HCT116 (cell line): ENCODE data around the gene ZNF225. TPM values are rescaled to one million over a fixed set of nuclear protein-coding genes. Genes with fewer than 3 reads are reported as not detected.

Experiments used
- ATAC-seq: fragments of 200-7000 bp; cut with Tn5 transposase; 2 replicates; pipeline ENCODE4 v1.9.1; 2020; ENCODE audit warnings: mild to moderate bottlenecking, moderate library complexity
- BruUV-seq: library from RNA; stranded (reverse); fragments of 400-500 nt; replicated peaks from 2 replicates; lab custom pipeline; 2021; lab: Mats Ljungman, UMichigan
- CTCF ChIA-PET: fragments of 300-600 bp; sonication (Branson Sonifier 250); formaldehyde crosslinking; loops from one replicate; lab custom pipeline; 2021; ENCODE audit warnings: antibody characterized with exemption; lab: Charles Lee
- POLR2A ChIA-PET: fragments of 300-600, 350-600 bp; sonication (Branson Sonifier 250); formaldehyde crosslinking; loops from one replicate; lab custom pipeline; 2021; ENCODE audit warnings: antibody characterized with exemption; lab: Charles Lee
- RAD21 ChIA-PET, 2 experiments: fragments of 300-600 bp; sonication (Branson Sonifier 250); formaldehyde crosslinking; loops; one replicate each; lab custom pipeline; 2023; ENCODE audit warnings: low total read pairs in 2 of 2; ENCODE audit not compliant: uncharacterized antibody in 2 of 2, unreplicated experiment in 2 of 2, low non-redundant PET in 1 of 2; lab: Charles Lee
- DNase-seq: peaks from one replicate; pipeline ENCODE4 v3.0.0-alpha.2; 2010; ENCODE audit warnings: low read depth, low spot score
- H2AFZ ChIP-seq: fragments of 200-600 bp; shearing (Covaris generic), sonication (generic); 2 replicates; pipeline ENCODE4 v1.6.1; 2017; ENCODE audit warnings: low read depth, mixed run types, mixed read lengths, antibody characterized with exemption, low read length; ENCODE audit not compliant: poor library complexity, severe bottlenecking
- H3K27ac ChIP-seq: 2 replicates; pipeline ENCODE4 v1.5.1; 2012; ENCODE audit warnings: low read depth, low read length
- H3K27me3 ChIP-seq: fragments of 200-600 bp; sonication (generic); 2 replicates; pipeline ENCODE4 v1.6.1; 2016; ENCODE audit warnings: mixed run types, low read length, mixed read lengths; ENCODE audit not compliant: insufficient read depth
- H3K36me3 ChIP-seq, 2 experiments: fragments of 200-500 bp in 1 of 2; fragments of 200-600 bp in 1 of 2; sonication (Bioruptor generic) in 1 of 2; sonication (generic) in 1 of 2; 2 replicates each; pipeline versions ENCODE4 v1.5.1 to v1.6.1; 2014 to 2016; ENCODE audit warnings: low read length in 2 of 2, inconsistent platforms in 1 of 2, mixed read lengths in 1 of 2, mixed run types in 1 of 2; ENCODE audit not compliant: insufficient read depth in 2 of 2, control insufficient read depth in 1 of 2
- H3K4me1 ChIP-seq, 2 experiments: fragments of 200-600 bp in 1 of 2; sonication (generic) in 1 of 2; 2 replicates each; pipeline versions ENCODE4 v1.5.1 to v1.6.1; 2012 to 2017; ENCODE audit warnings: low read length in 2 of 2, inconsistent platforms in 1 of 2, mild to moderate bottlenecking in 1 of 2, mixed read lengths in 1 of 2, mixed run types in 1 of 2, moderate library complexity in 1 of 2; ENCODE audit not compliant: insufficient read depth in 2 of 2, control insufficient read depth in 1 of 2
- H3K4me2 ChIP-seq: fragments of 200-600 bp; sonication (generic); 2 replicates; pipeline ENCODE4 v1.6.1; 2017; ENCODE audit warnings: mixed run types, low read length, mixed read lengths
- H3K4me3 ChIP-seq, 2 experiments: fragments of 200-600 bp in 1 of 2; sonication (generic) in 1 of 2; replicated peaks in 1 of 2; 2 replicates each; pipeline ENCODE4 v1.5.1; 2011 to 2016; ENCODE audit warnings: low read length in 2 of 2, control low read depth in 1 of 2, low read depth in 1 of 2, mild to moderate bottlenecking in 1 of 2, mixed read lengths in 1 of 2, mixed run types in 1 of 2
- H3K79me2 ChIP-seq: fragments of 200-600 bp; sonication (generic); 2 replicates; pipeline ENCODE4 v1.6.1; 2017; ENCODE audit warnings: mild to moderate bottlenecking, mixed run types, low read length, moderate library complexity, mixed read lengths; ENCODE audit not compliant: insufficient read depth
- H3K9ac ChIP-seq: fragments of 200-600 bp; sonication (generic); 2 replicates; pipeline ENCODE4 v1.6.1; 2016; ENCODE audit warnings: low read length, mixed read lengths
- H3K9me2 ChIP-seq: fragments of 200-600 bp; sonication (generic), shearing (Covaris generic); 2 replicates; pipeline ENCODE4 v1.6.1; 2017; ENCODE audit warnings: mixed run types, mild to moderate bottlenecking, moderate library complexity; ENCODE audit not compliant: insufficient read depth
- H3K9me3 ChIP-seq, 2 experiments: fragments of 200-500 bp in 1 of 2; fragments of 200-600 bp in 1 of 2; sonication (Bioruptor generic) in 1 of 2; sonication (generic) in 1 of 2; 2 replicates each; pipeline ENCODE4 v1.6.1; 2014 to 2017; ENCODE audit warnings: low read length in 2 of 2, mixed read lengths in 2 of 2, inconsistent platforms in 1 of 2, low read depth in 1 of 2, mild to moderate bottlenecking in 1 of 2, mixed run types in 1 of 2, moderate library complexity in 1 of 2; ENCODE audit not compliant: control insufficient read depth in 1 of 2, insufficient read depth in 1 of 2
- H4K20me1 ChIP-seq: fragments of 200-600 bp; sonication (generic), shearing (Covaris generic); 2 replicates; pipeline ENCODE4 v1.6.1; 2017; ENCODE audit warnings: mixed run types, mild to moderate bottlenecking, moderate library complexity; ENCODE audit not compliant: insufficient read depth
- CBX3 ChIP-seq: IDR thresholded peaks from 2 replicates; pipeline ENCODE4 v1.6.1; 2012; ENCODE audit warnings: low read depth
- CEBPB ChIP-seq: IDR thresholded peaks from 2 replicates; pipeline ENCODE4 v1.6.1; 2012; ENCODE audit warnings: low read depth
- ELF1 ChIP-seq: IDR thresholded peaks from 2 replicates; pipeline ENCODE4 v1.6.1; 2012; ENCODE audit warnings: low read depth, borderline replicate concordance
- EZH2phosphoT487 ChIP-seq: fragments of 200-600 bp; IDR thresholded peaks from 2 replicates; pipeline ENCODE4 v1.6.1; 2018; ENCODE audit warnings: antibody characterized with exemption, borderline replicate concordance
- FOSL1 ChIP-seq: IDR thresholded peaks from 2 replicates; pipeline ENCODE4 v1.6.1; 2012; ENCODE audit warnings: low read depth
- MAX ChIP-seq: IDR thresholded peaks from 2 replicates; pipeline ENCODE4 v1.6.1; 2012
- POLR2AphosphoS5 ChIP-seq: IDR thresholded peaks from 2 replicates; pipeline ENCODE4 v1.6.1; 2011; ENCODE audit warnings: mild to moderate bottlenecking, low read depth, low read length, moderate library complexity
- REST ChIP-seq: IDR thresholded peaks from 2 replicates; pipeline ENCODE4 v1.6.1; 2012; ENCODE audit warnings: low read depth
- SRF ChIP-seq: IDR thresholded peaks from 2 replicates; pipeline ENCODE4 v1.6.1; 2012; ENCODE audit warnings: low read depth
- YY1 ChIP-seq: IDR thresholded peaks from 2 replicates; pipeline ENCODE4 v1.6.1; 2011; ENCODE audit warnings: low read length, low read depth, moderate library complexity, mild to moderate bottlenecking; ENCODE audit not compliant: insufficient replicate concordance; ENCODE audit errors: extremely low read depth
- ZBTB33 ChIP-seq: IDR thresholded peaks from 2 replicates; pipeline ENCODE4 v1.6.1; 2011; ENCODE audit warnings: mild to moderate bottlenecking, low read length, moderate library complexity; ENCODE audit not compliant: insufficient replicate concordance; ENCODE audit errors: extremely low read depth
- ZNF274 ChIP-seq: fragments of 200-500 bp; sonication (Bioruptor generic); IDR thresholded peaks from 2 replicates; pipeline ENCODE4 v1.6.1; 2014; ENCODE audit warnings: mild to moderate bottlenecking, low read depth, low read length, inconsistent platforms
- intact Hi-C: fragments of 100-400 bp; cut with micrococcal nuclease; formaldehyde crosslinking; loops from 2 replicates; pipeline ENCODE4 v1.10.0; 2022
- total RNA-seq: library from RNA; stranded (reverse); gene quantifications from one replicate; pipeline ENCODE4 v1.2.1, GENCODE V29; 2021; ENCODE audit not compliant: unreplicated experiment

Gene ZNF225
- total RNA-seq, 1 experiment from 2014 or later = 2.8 TPM

DNA sequence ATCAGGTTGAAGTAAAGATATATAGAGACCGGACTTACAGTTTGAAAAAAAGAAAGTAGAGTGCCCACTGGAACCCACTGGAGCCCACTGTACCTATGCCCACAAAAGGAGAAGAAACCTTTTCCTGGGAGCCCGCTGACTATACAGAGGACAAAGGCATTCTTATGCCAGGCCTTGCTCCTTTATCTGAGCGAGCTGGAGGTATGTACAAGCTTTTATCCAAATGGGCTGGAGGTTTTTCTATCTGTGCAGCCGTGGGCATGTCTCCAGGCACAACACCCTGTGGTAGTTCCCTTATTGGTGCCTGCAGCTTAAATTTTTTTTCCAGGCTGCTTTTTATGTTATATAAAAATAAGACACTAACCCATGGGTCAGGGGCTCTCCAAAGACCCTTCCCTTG, 36.6 kb downstream of the ZNF225 start:
- DNase-seq = no peak
- Histone ChIP-seq H3K9me3 (no peaks in the 10 kb centered on the region), H3K9me2 (no peaks in the 10 kb centered on the region), H3K27me3 (no peaks in the 10 kb centered on the region), H3K79me2 (no peaks in the 10 kb centered on the region), H2AFZ (no peak overlapping the region), H3K27ac (no peak overlapping the region), H3K4me1 (no peaks in the 10 kb centered on the region), H3K36me3 (no peaks in the 10 kb centered on the region; a peak in 1 of 4 replicates), H4K20me1 (no peaks in the 10 kb centered on the region), H3K4me2 (no peak overlapping the region), H3K9ac (no peak overlapping the region), H3K4me3 (no peak overlapping the region)
- no TSS peak for BruUV-seq
- RAD21 ChIA-PET = no interaction called here
- intact Hi-C loops = no loop called here
- no peak for ATAC-seq
- CTCF ChIA-PET = no interaction called here
- TF ChIP-seq REST (no peak), EZH2phosphoT487 (no peak), MAX (no peak), SRF (no peak), ZNF274 (no peak), ZBTB33 (no peak), CBX3 (no peak), POLR2AphosphoS5 (no peak), FOSL1 (no peak), CEBPB (no peak), YY1 (no peak), ELF1 (no peak)
- POLR2A ChIA-PET = no interaction called here
